ENCODE results near the gene AREL1. TPM values are rescaled to one million over a fixed set of nuclear protein-coding genes. Genes with fewer than 3 reads are reported as not detected.

The AREL1 gene
- polyA plus RNA-seq, 1 donor from 2014 or later = 30.4 TPM

DNA sequence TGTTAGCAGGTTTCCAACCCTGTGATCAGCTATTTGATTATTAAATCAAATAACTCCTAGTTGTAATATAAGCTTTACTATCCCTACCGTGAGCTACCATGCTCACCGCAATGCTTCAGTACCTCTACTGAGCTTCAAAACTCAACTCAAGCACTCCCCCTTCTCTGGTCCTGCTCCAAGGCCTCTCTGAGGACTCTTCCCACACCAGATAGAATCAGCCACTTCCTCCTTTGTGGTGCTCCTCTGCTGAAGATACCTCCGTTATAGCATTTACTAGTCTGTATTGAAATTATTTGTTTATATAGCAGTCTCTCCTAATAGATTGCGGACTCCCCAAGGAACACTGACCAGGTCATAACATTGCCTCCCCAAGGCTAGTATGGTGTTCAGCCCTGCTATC, 17.5 kb downstream of the AREL1 start:
- H3F3A ChIP-seq (ENCODE audit: insufficient read depth, low read length, poor library complexity, severe bottlenecking) = no peaks in the 10 kb centered on the region
- H4K20me1 ChIP-seq (ENCODE audit: insufficient read depth) = no peaks in the 10 kb centered on the region
- H3K36me3 ChIP-seq (ENCODE audit: insufficient read depth, low read length) = peaks cover 5% of the 10 kb centered on the region
- H2AFZ ChIP-seq (ENCODE audit: low read depth, low read length) = no peak overlapping the region
- no peak overlapping the region for H3K9ac ChIP-seq (ENCODE audit: low read length)
- no peak overlapping the region for H3K27ac ChIP-seq (ENCODE audit: low read length)
- TF ChIP-seq EZH2 (IDR thresholded peaks at IDR 0.05; ENCODE audit: borderline replicate concordance, insufficient read depth, low read length, poor library complexity, severe bottlenecking) (no peak), CTCF (IDR thresholded peaks at IDR 0.05; ENCODE audit: poor library complexity, severe bottlenecking) (no peak), MXI1 (conservative IDR thresholded peaks at IDR 0.05; ENCODE audit: poor library complexity, severe bottlenecking) (no peak), POLR2AphosphoS5 (IDR thresholded peaks at IDR 0.05) (no peak), REST (IDR thresholded peaks at IDR 0.05; ENCODE audit: borderline replicate concordance) (no peak), EP300 (conservative IDR thresholded peaks at IDR 0.05; ENCODE audit: poor library complexity, severe bottlenecking) (no peak), TAF1 (IDR thresholded peaks at IDR 0.05; ENCODE audit: low read depth) (no peak), SMC3 (conservative IDR thresholded peaks at IDR 0.05; ENCODE audit: poor library complexity) (no peak), RAD21 (conservative IDR thresholded peaks at IDR 0.05) (no peak)
- no peaks in the 10 kb centered on the region for H3K27me3 ChIP-seq (ENCODE audit: insufficient read depth, low read depth, low read length)
- H3K4me3 ChIP-seq (ENCODE audit: low read length) = no peak overlapping the region
- H3K79me2 ChIP-seq (replicated peaks; ENCODE audit: insufficient read depth, low read length) = peaks cover 26% of the 10 kb centered on the region
- no peak overlapping the region for H3K4me2 ChIP-seq (ENCODE audit: low read length)
- no peaks in the 10 kb centered on the region for H3K9me3 ChIP-seq (ENCODE audit: low read length)
- H3K9me2 ChIP-seq (ENCODE audit: insufficient read depth, low read length) = no peaks in the 10 kb centered on the region

DNA sequence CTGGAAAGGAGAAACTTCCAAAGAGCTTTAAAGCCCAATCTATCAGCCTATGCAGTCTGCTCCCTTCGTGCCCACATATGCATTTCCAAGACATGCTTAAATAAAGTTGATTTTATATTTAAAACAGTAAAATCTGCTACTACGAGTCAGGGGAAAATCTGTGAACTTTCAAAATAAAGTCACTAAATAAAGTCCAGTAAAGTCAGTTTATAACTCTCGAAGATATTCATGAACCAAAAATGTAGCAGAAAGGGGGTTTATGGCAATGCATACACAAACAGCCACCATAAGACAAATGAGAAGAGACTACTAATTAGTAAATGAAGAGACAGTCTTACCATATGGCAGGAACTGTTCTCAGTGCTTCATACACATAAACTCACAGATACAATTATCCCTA, 19.7 kb downstream of the AREL1 start:
- Histone ChIP-seq H3K27ac (ENCODE audit: low read length) (no peak overlapping the region), H3K36me3 (ENCODE audit: insufficient read depth, low read length) (peaks cover 5% of the 10 kb centered on the region), H4K20me1 (ENCODE audit: insufficient read depth) (no peaks in the 10 kb centered on the region), H3K4me3 (ENCODE audit: low read length) (no peak overlapping the region), H2AFZ (ENCODE audit: low read depth, low read length) (no peak overlapping the region), H3K4me2 (ENCODE audit: low read length) (no peak overlapping the region), H3K79me2 (replicated peaks; ENCODE audit: insufficient read depth, low read length) (peaks cover 19% of the 10 kb centered on the region), H3K9me2 (ENCODE audit: insufficient read depth, low read length) (no peaks in the 10 kb centered on the region), H3F3A (ENCODE audit: insufficient read depth, low read length, poor library complexity, severe bottlenecking) (no peaks in the 10 kb centered on the region), H3K9ac (ENCODE audit: low read length) (no peak overlapping the region), H3K9me3 (ENCODE audit: low read length) (no peaks in the 10 kb centered on the region), H3K27me3 (ENCODE audit: insufficient read depth, low read depth, low read length) (no peaks in the 10 kb centered on the region)
- TF ChIP-seq POLR2AphosphoS5 (IDR thresholded peaks at IDR 0.05) = no peak
- no peak for TF ChIP-seq TAF1 (IDR thresholded peaks at IDR 0.05; ENCODE audit: low read depth)
- TF ChIP-seq CTCF (IDR thresholded peaks at IDR 0.05; ENCODE audit: poor library complexity, severe bottlenecking) = no peak
- TF ChIP-seq EZH2 (IDR thresholded peaks at IDR 0.05; ENCODE audit: borderline replicate concordance, insufficient read depth, low read length, poor library complexity, severe bottlenecking) = no peak
- no peak for TF ChIP-seq SMC3 (conservative IDR thresholded peaks at IDR 0.05; ENCODE audit: poor library complexity)
- no peak for TF ChIP-seq REST (IDR thresholded peaks at IDR 0.05; ENCODE audit: borderline replicate concordance)
- TF ChIP-seq EP300 (conservative IDR thresholded peaks at IDR 0.05; ENCODE audit: poor library complexity, severe bottlenecking) = no peak
- no peak for TF ChIP-seq RAD21 (conservative IDR thresholded peaks at IDR 0.05)
- TF ChIP-seq MXI1 (conservative IDR thresholded peaks at IDR 0.05; ENCODE audit: poor library complexity, severe bottlenecking) = no peak

All from neural cell (in vitro differentiated cells).